HepG2 (cell line): ENCODE data around the gene FIBP. TPM values are rescaled to one million over a fixed set of nuclear protein-coding genes. Genes with fewer than 3 reads are reported as not detected.
A peak's percentile ranks its signal among the peaks of the same experiment; 100 is the strongest.

Experiments
- EZH2 ChIP-seq: conservative IDR thresholded peaks from 2 replicates; pipeline ENCODE4 v1.6.1; 2012; ENCODE audit warnings: mild to moderate bottlenecking, low read depth, low read length, moderate library complexity
- GMEB1 ChIP-seq: sonication (generic); formaldehyde crosslinking; IDR thresholded peaks from 2 replicates; pipeline ENCODE4 v1.5.1; 2020; ENCODE audit warnings: missing genetic modification reagents, mild to moderate bottlenecking, borderline replicate concordance
- HMG20A ChIP-seq: IDR thresholded peaks from 2 replicates; pipeline ENCODE4 v1.6.1; 2016; ENCODE audit warnings: borderline replicate concordance
- IRF9 ChIP-seq: sonication (generic); formaldehyde crosslinking; IDR thresholded peaks from 2 replicates; pipeline ENCODE4 v1.8.0; 2022; ENCODE audit warnings: missing genetic modification reagents, mild to moderate bottlenecking, borderline replicate concordance
- KLF9 ChIP-seq: IDR thresholded peaks from 2 replicates; pipeline ENCODE4 v1.6.1; 2016; ENCODE audit warnings: low read depth
- NR2F6 ChIP-seq, 2 experiments: IDR thresholded peaks; 2 replicates each; pipeline ENCODE4 v1.6.1; 2016; ENCODE audit warnings: antibody characterized with exemption in 1 of 2, mild to moderate bottlenecking in 1 of 2
- PHF20 ChIP-seq: sonication (generic); formaldehyde crosslinking; IDR thresholded peaks from 2 replicates; pipeline ENCODE4 v1.5.0; 2020; ENCODE audit warnings: mild to moderate bottlenecking, missing genetic modification reagents
- PTBP1 ChIP-seq: fragments of 200-400 bp; formaldehyde crosslinking; IDR thresholded peaks from 2 replicates; pipeline ENCODE4 v1.6.1; 2018; ENCODE audit warnings: low read length, low read depth; ENCODE audit not compliant: poor library complexity, severe bottlenecking
- RNF2 ChIP-seq: fragments of 450-650 bp; conservative IDR thresholded peaks from 2 replicates; pipeline ENCODE4 v1.6.1; 2016; ENCODE audit warnings: low read depth
- ZNF280D ChIP-seq: sonication (generic); formaldehyde crosslinking; IDR thresholded peaks from 2 replicates; pipeline ENCODE4 v1.5.1; 2020; ENCODE audit warnings: mild to moderate bottlenecking, missing genetic modification reagents
- ZNF335 ChIP-seq: sonication (generic); formaldehyde crosslinking; IDR thresholded peaks from 2 replicates; pipeline ENCODE4 v1.4.0; 2020; ENCODE audit warnings: missing genetic modification reagents
- ZNF407 ChIP-seq: sonication (generic); formaldehyde crosslinking; IDR thresholded peaks from one replicate; pipeline ENCODE4 v1.5.1; 2020; ENCODE audit warnings: mild to moderate bottlenecking, missing genetic modification reagents; ENCODE audit errors: not compliant biosample characterization
- ZNF558 ChIP-seq: sonication (generic); formaldehyde crosslinking; IDR thresholded peaks from 2 replicates; pipeline ENCODE4 v1.9.0; 2022; ENCODE audit warnings: mild to moderate bottlenecking, missing genetic modification reagents, borderline replicate concordance
- ZNF629 ChIP-seq: sonication (generic); formaldehyde crosslinking; conservative IDR thresholded peaks from 2 replicates; pipeline ENCODE4 v1.5.0; 2020; ENCODE audit warnings: missing genetic modification reagents
- polyA plus RNA-seq, 8 experiments: library from polyadenylated mRNA; depleted of rRNA in 3 of 8; stranded (reverse) in 7 of 8; unstranded in 1 of 8; fragments of >200 nt; fragmentation: Illumina TruSeq in 4 of 8; extraction: Trizol in 4 of 8; gene quantifications; 2 replicates each; pipeline versions ENCODE4 v1.2.1 to v1.2.3, GENCODE V29; 2011 to 2016; ENCODE audit warnings: low read depth in 4 of 8, missing spikeins in 1 of 8, mixed read lengths in 1 of 8; ENCODE audit not compliant: insufficient read depth in 1 of 8
- total RNA-seq, 5 experiments: library from RNA; depleted of rRNA; stranded (reverse); fragments of >200 nt; fragmentation: Illumina TruSeq; extraction: Trizol; gene quantifications; 2 replicates each; pipeline ENCODE4 v1.2.3, GENCODE V29; 2016; ENCODE audit warnings: low read depth in 1 of 5

The FIBP gene
- total and polyA plus RNA-seq, 2 of the 13 experiments (the other 11 are each of a cell fraction or from before 2014, with no cell fraction given): 42.9 to 62.1 TPM

GRCh38 chr11:65919141-65919572 is 30.9 kb upstream of the FIBP start, which contains the start of gene DRAP1 (continued):
- TF ChIP-seq IRF9 (CRISPR knock-in tag) (no peak), ZNF335 (no peak), ZNF629 (CRISPR knock-in tag) (no peak), NR2F6 (IDR thresholded peaks at IDR 0.05) (no peak), NR2F6 (CRISPR knock-in tag; IDR thresholded peaks at IDR 0.05) (peak; percentile 68), EZH2 (no peak), ZNF558 (CRISPR knock-in tag) (no peak), KLF9 (CRISPR knock-in tag) (peak; percentile 80; the same call in 1 of the 2 replicates), PHF20 (CRISPR knock-in tag) (peak; percentile 47; the same call in 1 of the 2 replicates), RNF2 (peak; percentile 70), HMG20A (CRISPR knock-in tag) (no peak), PTBP1 (no peak), ZNF280D (CRISPR knock-in tag) (no peak), ZNF407 (CRISPR knock-in tag) (no peak), GMEB1 (CRISPR knock-in tag) (peak; percentile 64)
